NK-92 (cell line): ENCODE data around the gene SYT15B.
"Not testable (repeated sequence)": the region's sequence is repeated elsewhere in the genome, so short reads cannot be mapped to it uniquely, and the experiment has no call there.

Experiments used
- DNase-seq: peaks from one replicate; lab custom pipeline; 2025; ENCODE audit not compliant: unreplicated experiment; lab: John Stamatoyannopoulos, UW

Gene SYT15B

GRCh38 chr10:47730911-47731310 lies 32.5 kb downstream of the SYT15B start:
- not testable (repeated sequence) for DNase-seq

GRCh38 chr10:47725740-47726139 lies 37.7 kb downstream of the SYT15B start:
- DNase-seq = not testable (repeated sequence)

- DNase-seq = not testable (repeated sequence)
Observed at GRCh38 chr10:47725047-47725446, 38.3 kb downstream of the SYT15B start.

- not testable (repeated sequence) for DNase-seq
Observed at GRCh38 chr10:47724119-47724518, 39.3 kb downstream of the SYT15B start.

GRCh38 chr10:47723362-47723761 lies 40.0 kb downstream of the SYT15B start:
- DNase-seq = not testable (repeated sequence)

GRCh38 chr10:47717011-47717769 lies 46.2 kb downstream of the SYT15B start:
- DNase-seq = not testable (repeated sequence)
